Heart left ventricle (tissue), 16 donors: ENCODE results near the gene ARHGAP31. TPM values are rescaled to one million over a fixed set of nuclear protein-coding genes. Genes with fewer than 3 reads are reported as not detected.
"Not testable (repeated sequence)": the region's sequence is repeated elsewhere in the genome, so short reads cannot be mapped to it uniquely, and the experiment has no call there.

Experiments
- ATAC-seq, 4 donors: fragments of 200-7000 bp; cut with Tn5 transposase; one replicate each; pipeline ENCODE4 v1.9.1; 2020 to 2022; ENCODE audit warnings: moderate library complexity in 4 of 4, mild to moderate bottlenecking in 3 of 4, moderate number of reproducible peaks in 1 of 4
- DNase-seq, 5 donors: peaks; one replicate each; pipeline ENCODE4 v3.0.0-alpha.2; 2020
- H3K27ac ChIP-seq, 12 donors: fragments of 200-600 bp; sonication (generic) in 4 of 12; one replicate each; pipeline versions ENCODE4 v1.5.0 to v1.8.0; 2016 to 2022; ENCODE audit warnings: mild to moderate bottlenecking in 2 of 12
- H3K27me3 ChIP-seq, 9 donors: fragments of 200-600 bp; sonication (generic) in 2 of 9; one replicate each; pipeline versions ENCODE4 v1.5.1 to v1.8.0; 2016 to 2022; ENCODE audit warnings: mild to moderate bottlenecking in 3 of 9
- H3K36me3 ChIP-seq, 9 donors: fragments of 200-600 bp; sonication (generic) in 2 of 9; one replicate each; pipeline versions ENCODE4 v1.5.0 to v1.8.0; 2018 to 2022; ENCODE audit warnings: mild to moderate bottlenecking in 2 of 9
- H3K4me1 ChIP-seq, 12 donors: fragments of 200-600 bp; sonication (generic) in 4 of 12; one replicate each; pipeline versions ENCODE4 v1.5.0 to v1.8.0; 2016 to 2022; ENCODE audit warnings: mild to moderate bottlenecking in 3 of 12
- H3K4me3 ChIP-seq, 12 donors: fragments of 200-600 bp; sonication (generic) in 4 of 12; one replicate each; pipeline versions ENCODE4 v1.5.0 to v1.8.0; 2017 to 2022; ENCODE audit warnings: mild to moderate bottlenecking in 9 of 12, moderate library complexity in 4 of 12
- H3K9me3 ChIP-seq, 12 donors: fragments of 200-600 bp; sonication (generic) in 4 of 12; one replicate each; pipeline versions ENCODE4 v1.5.0 to v1.8.0; 2016 to 2022; ENCODE audit warnings: mild to moderate bottlenecking in 1 of 12
- POLR2A ChIP-seq, 2 donors: fragments of 450-650 bp; IDR thresholded peaks; one replicate each; pipeline ENCODE4 v1.6.1; 2017; ENCODE audit warnings: antibody characterized with exemption in 2 of 2, mild to moderate bottlenecking in 2 of 2, moderate library complexity in 2 of 2
- WGBS, 4 donors: extraction: QIAGEN DNeasy Blood & Tissue Kit in 2 of 4; methylation state at CpG; one replicate each; pipeline versions ENCODE4 v1.1.5 to v1.1.7; 2013 to 2018; 5-methylcytosine and 5-hydroxymethylcytosine counted together
- intact Hi-C, 10 donors: fragments of 100-400 bp; cut with DNase I; formaldehyde crosslinking; loops; one replicate each; pipeline versions ENCODE4 v1.11.1 to v1.14.2; 2022
- polyA plus RNA-seq, 2 donors: library from polyadenylated mRNA; stranded (reverse); fragments of 200-250 nt; gene quantifications; one replicate each; pipeline ENCODE4 v1.2.3, GENCODE V29; 2013
- total RNA-seq, 9 donors: library from RNA; depleted of rRNA in 2 of 9; stranded (reverse); fragments of >200 nt in 2 of 9; fragmentation: NEBNext Ultra II Directional in 3 of 9; extraction: Animal tissue kit (Norgen Biotek cat#: 25700) in 3 of 9; gene quantifications; one replicate each; pipeline versions ENCODE4 v1.1.0 to v1.2.4, GENCODE V29; 2016 to 2023
- TF ChIP-seq, protein P1 (sequence below), 12 donors: fragments of 200-600 bp; sonication (generic) in 4 of 12; IDR thresholded peaks; one replicate each; pipeline versions ENCODE4 v1.5.0 to v1.8.0; 2018 to 2022; ENCODE audit warnings: antibody characterized with exemption in 12 of 12, mild to moderate bottlenecking in 5 of 12
- donor health status: ischemic (EF 13 %, LVEDD 7.1; RV severe dilation, severe dysfunction).
- donor health status: healthy with polysubstance abuse.
- donor health status: DM: no; HTN: yes; CAD: no.
- donor health status: DM: no; HTN: no; CAD: no.
- donor health status: ischemic (EF 25% LVEDD 6.9; RV normal size, moderate dysfunction).
- donor health status: ischemic (EF 25% LVEDD 5.7; RV mildly dilated, moderate dysfunction).
- donor health status: healthy.
- donor health status: DM: yes; HTN: yes; CAD: no.
- donor health status: ischemic (EF 35%, LVEDD 5.7; RV mildly dilated, moderate dysfunction).
- donor health status: nonischemic (EF 11% LVEDD 7.7; RV severe dilation, severe dysfunction).
- donor health status: DM: yes; HTN: yes; CAD: no.
- donor health status: PGD.
- donor health status: ischemic (EF 29% LVEDD 5.4; RV normal size, mild dysfunction).
- donor health status: nonischemic (EF 23%, LVEDD 6.1; RV moderate dilation, normal function).

Gene ARHGAP31
- total and polyA plus RNA-seq, 11 donors: 10.4 to 79.1 (median 33.5) TPM

DNA sequence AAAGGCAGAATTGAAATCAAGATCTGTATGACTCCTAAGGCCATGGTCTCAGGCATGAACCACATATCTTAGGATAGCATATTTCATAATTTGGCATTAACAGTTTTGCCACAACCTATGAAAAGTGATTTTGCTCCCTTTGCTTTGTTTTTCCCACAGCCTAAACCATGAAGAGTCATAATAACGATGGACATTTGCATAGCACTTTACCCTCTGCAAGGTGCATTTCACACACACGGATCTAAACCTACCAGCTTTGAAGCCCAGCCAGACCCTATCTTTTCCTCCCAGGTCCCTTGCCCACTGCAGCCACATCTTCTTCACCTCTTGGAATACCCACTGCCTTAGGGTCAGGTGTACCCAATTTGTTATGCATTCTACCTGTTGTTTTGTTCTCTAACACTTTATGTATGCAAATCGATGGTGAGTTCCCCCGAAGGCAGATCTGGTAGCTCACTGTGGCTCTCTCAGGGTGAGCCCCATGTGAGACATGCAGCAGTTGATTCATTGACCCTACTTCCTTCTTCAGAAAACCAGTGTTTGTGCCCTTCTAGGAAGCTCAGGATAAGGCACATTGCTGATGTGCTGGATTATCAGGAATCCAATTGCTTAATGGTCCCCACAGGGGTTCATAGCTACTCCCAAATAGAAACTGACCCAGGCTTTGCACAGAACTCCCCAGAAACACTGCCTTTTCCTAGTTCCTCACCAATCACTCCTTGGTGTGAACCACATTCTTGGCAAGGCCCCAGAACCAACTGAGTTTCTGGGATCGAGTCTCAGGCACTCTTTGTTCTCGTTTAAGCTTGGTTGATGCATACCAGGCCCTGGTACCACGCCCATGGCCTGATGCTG is 8.7 kb downstream of the ARHGAP31 start:
- Histone ChIP-seq H3K4me1 (peaks cover 17 to 85% (median 73%) of the 10 kb centered on the region in 12 donors), H3K36me3 (peaks cover 0 to 32% (median 18%) of the 10 kb centered on the region in 9 donors), H3K4me3 (no peak overlapping the region), H3K27me3 (no peaks in the 10 kb centered on the region), H3K27ac (peak overlapping the region in 1 of 12 donors; percentile 82), H3K9me3 (no peaks in the 10 kb centered on the region)
- 56 to 64% (median 63%) methylated on average over 7 of the region's 7 CpGs for WGBS, 4 donors
- DNase-seq (no peak), ATAC-seq (peak in 2 of 4 donors; percentile 16 to 24)
- TF ChIP-seq, protein P1, sequence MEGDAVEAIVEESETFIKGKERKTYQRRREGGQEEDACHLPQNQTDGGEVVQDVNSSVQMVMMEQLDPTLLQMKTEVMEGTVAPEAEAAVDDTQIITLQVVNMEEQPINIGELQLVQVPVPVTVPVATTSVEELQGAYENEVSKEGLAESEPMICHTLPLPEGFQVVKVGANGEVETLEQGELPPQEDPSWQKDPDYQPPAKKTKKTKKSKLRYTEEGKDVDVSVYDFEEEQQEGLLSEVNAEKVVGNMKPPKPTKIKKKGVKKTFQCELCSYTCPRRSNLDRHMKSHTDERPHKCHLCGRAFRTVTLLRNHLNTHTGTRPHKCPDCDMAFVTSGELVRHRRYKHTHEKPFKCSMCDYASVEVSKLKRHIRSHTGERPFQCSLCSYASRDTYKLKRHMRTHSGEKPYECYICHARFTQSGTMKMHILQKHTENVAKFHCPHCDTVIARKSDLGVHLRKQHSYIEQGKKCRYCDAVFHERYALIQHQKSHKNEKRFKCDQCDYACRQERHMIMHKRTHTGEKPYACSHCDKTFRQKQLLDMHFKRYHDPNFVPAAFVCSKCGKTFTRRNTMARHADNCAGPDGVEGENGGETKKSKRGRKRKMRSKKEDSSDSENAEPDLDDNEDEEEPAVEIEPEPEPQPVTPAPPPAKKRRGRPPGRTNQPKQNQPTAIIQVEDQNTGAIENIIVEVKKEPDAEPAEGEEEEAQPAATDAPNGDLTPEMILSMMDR (IDR thresholded peaks at IDR 0.05): no peak
- TF ChIP-seq POLR2A (IDR thresholded peaks at IDR 0.05): no peak
- intact Hi-C loops: no loop called here

DNA sequence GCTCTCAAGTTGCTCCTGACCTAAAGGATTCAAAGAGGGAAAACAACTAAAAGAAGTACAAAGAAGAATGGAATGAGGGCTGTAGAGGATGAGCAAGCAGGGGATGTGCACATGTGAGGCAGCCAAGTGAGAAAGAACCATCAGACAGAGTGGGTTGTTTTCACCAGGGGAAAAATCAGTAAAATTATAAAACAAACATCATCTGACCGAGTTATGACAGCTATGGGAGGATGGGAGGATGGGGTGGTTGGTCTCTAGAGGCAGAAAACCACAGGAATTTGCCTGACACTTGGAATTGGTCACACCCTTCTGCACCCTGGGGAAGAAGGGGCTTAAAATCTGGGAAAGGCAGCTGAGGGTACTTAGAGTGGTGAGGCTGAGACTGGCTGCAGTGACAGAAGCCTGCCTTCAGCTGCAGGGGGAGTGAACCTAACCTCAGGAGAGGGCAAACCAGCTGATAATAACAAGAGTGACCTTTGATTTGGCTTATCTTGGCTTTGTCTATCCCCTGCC is 10.1 kb downstream of the ARHGAP31 start:
- H3K4me3 ChIP-seq: no peak overlapping the region
- H3K4me1 ChIP-seq: peaks cover 21 to 81% (median 62%) of the 10 kb centered on the region in 12 donors
- 43 to 65% (median 54%) methylated on average over 1 of the region's 1 CpG for WGBS, 4 donors
- H3K27ac ChIP-seq: no peak overlapping the region
- ATAC-seq: no peak
- no peak for DNase-seq
- H3K36me3 ChIP-seq: peaks cover 0 to 36% (median 12%) of the 10 kb centered on the region in 9 donors
- no peaks in the 10 kb centered on the region for H3K27me3 ChIP-seq
- TF ChIP-seq POLR2A (IDR thresholded peaks at IDR 0.05): no peak
- TF ChIP-seq, protein P1 (IDR thresholded peaks at IDR 0.05): no peak
- intact Hi-C loops: no loop called here
- peaks cover 0 to 5% (median 0%) of the 10 kb centered on the region in 12 donors for H3K9me3 ChIP-seq

GRCh38 chr3:119305286-119305685 is 11.1 kb downstream of the ARHGAP31 start:
- intact Hi-C loops: no loop called here
- WGBS, 4 donors: 40 to 77% (median 63%) methylated on average over 1 of the region's 1 CpG
- peaks cover 0 to 28% (median 9%) of the 10 kb centered on the region in 9 donors for H3K36me3 ChIP-seq
- DNase-seq: no peak
- no peak for ATAC-seq
- no peaks in the 10 kb centered on the region for H3K27me3 ChIP-seq
- H3K9me3 ChIP-seq: peaks cover 0 to 5% (median 0%) of the 10 kb centered on the region in 12 donors
- no peak overlapping the region for H3K4me3 ChIP-seq
- peak overlapping the region in 3 of 12 donors; percentile 8 to 46 (median 35) for H3K27ac ChIP-seq
- no peak for TF ChIP-seq POLR2A (IDR thresholded peaks at IDR 0.05)
- TF ChIP-seq, protein P1 (IDR thresholded peaks at IDR 0.05): no peak
- H3K4me1 ChIP-seq: peaks cover 20 to 81% (median 62%) of the 10 kb centered on the region in 12 donors

GRCh38 chr3:119306378-119306777 is 12.2 kb downstream of the ARHGAP31 start:
- H3K27me3 ChIP-seq, DNase-seq, H3K4me3 ChIP-seq, ATAC-seq, intact Hi-C loops, H3K9me3 ChIP-seq: not testable (repeated sequence)
- Histone ChIP-seq H3K36me3 (peaks cover 0 to 32% (median 10%) of the 10 kb centered on the region in 9 donors), H3K4me1 (peaks cover 9 to 79% (median 63%) of the 10 kb centered on the region in 12 donors), H3K27ac (peak overlapping the region in 1 of 12 donors; percentile 46)
- WGBS, 4 donors: 90 to 98% (median 96%) methylated on average over 9 of the region's 9 CpGs
